DOHH2 (cell line): ENCODE data around the gene MYBPHL.

Experiments
- EZH2phosphoT487 ChIP-seq: fragments of 200-600 bp; sonication (generic); IDR thresholded peaks from 2 replicates; pipeline ENCODE4 v1.6.1; 2017; ENCODE audit warnings: borderline replicate concordance, mild to moderate bottlenecking, antibody characterized with exemption, low read length, moderate library complexity, mixed read lengths
- TF ChIP-seq, protein P1 (sequence below): fragments of 200-600 bp; sonication (generic); IDR thresholded peaks from one replicate; pipeline ENCODE4 v1.5.1; 2014; ENCODE audit warnings: antibody characterized with exemption, mild to moderate bottlenecking, low read depth, low read length; ENCODE audit not compliant: poor library complexity, severe bottlenecking

DNA sequence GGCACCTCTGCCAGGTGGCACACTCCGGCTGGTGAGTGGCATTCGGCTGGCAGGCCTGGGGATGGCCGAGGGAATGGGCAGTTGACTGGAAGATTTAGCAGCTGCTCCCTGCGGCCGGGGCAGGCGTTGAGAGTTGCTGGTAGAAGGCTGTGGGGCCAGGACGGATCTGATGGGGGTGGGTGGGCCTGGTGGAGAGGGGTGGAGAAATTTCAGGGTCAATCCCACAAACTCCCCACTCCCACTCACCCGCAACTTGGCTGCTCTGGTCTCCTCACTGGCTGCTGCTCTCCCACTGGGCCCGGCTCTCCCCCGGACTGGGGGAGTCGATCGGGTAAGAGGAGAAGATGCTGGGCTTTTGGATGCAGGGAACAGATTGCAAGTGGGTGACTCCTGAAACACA, 25.9 kb downstream of the MYBPHL start:
- TF ChIP-seq, protein P1, sequence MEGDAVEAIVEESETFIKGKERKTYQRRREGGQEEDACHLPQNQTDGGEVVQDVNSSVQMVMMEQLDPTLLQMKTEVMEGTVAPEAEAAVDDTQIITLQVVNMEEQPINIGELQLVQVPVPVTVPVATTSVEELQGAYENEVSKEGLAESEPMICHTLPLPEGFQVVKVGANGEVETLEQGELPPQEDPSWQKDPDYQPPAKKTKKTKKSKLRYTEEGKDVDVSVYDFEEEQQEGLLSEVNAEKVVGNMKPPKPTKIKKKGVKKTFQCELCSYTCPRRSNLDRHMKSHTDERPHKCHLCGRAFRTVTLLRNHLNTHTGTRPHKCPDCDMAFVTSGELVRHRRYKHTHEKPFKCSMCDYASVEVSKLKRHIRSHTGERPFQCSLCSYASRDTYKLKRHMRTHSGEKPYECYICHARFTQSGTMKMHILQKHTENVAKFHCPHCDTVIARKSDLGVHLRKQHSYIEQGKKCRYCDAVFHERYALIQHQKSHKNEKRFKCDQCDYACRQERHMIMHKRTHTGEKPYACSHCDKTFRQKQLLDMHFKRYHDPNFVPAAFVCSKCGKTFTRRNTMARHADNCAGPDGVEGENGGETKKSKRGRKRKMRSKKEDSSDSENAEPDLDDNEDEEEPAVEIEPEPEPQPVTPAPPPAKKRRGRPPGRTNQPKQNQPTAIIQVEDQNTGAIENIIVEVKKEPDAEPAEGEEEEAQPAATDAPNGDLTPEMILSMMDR = no peak
- TF ChIP-seq EZH2phosphoT487 = no peak
